KMS-11 (cell line): Measurements from ENCODE around the gene CMC2.

Experiments used
- H2AFZ ChIP-seq: fragments of 200-600 bp; sonication (generic); 2 replicates; pipeline ENCODE4 v1.6.1; 2016; ENCODE audit warnings: antibody characterized with exemption, mixed run types, low read depth
- H3K27ac ChIP-seq: fragments of 200-600 bp; sonication (generic); 2 replicates; pipeline ENCODE4 v1.6.1; 2016; ENCODE audit warnings: mild to moderate bottlenecking, mixed run types
- H3K27me3 ChIP-seq: fragments of 200-600 bp; sonication (generic); 2 replicates; pipeline ENCODE4 v1.6.1; 2017; ENCODE audit warnings: mild to moderate bottlenecking, low read depth, mixed run types, moderate library complexity; ENCODE audit not compliant: insufficient read depth
- H3K36me3 ChIP-seq: fragments of 200-600 bp; sonication (generic); 2 replicates; pipeline ENCODE4 v1.6.1; 2017; ENCODE audit warnings: mild to moderate bottlenecking, mixed run types; ENCODE audit not compliant: insufficient read depth
- H3K4me1 ChIP-seq: fragments of 200-600 bp; sonication (generic); 2 replicates; pipeline ENCODE4 v1.6.1; 2016; ENCODE audit warnings: mild to moderate bottlenecking, low read depth, mixed run types; ENCODE audit not compliant: poor library complexity, severe bottlenecking
- H3K4me2 ChIP-seq: fragments of 200-600 bp; sonication (generic); 2 replicates; pipeline ENCODE4 v1.7.0; 2016; ENCODE audit warnings: mild to moderate bottlenecking, mixed run types
- H3K4me3 ChIP-seq: fragments of 200-600 bp; sonication (generic); IDR thresholded peaks from 2 replicates; pipeline ENCODE4 v1.6.1; 2017; ENCODE audit warnings: low read depth, low read length, mixed read lengths; ENCODE audit not compliant: insufficient read depth
- H3K79me2 ChIP-seq: fragments of 200-600 bp; sonication (generic); 2 replicates; pipeline ENCODE4 v1.6.1; 2016; ENCODE audit warnings: low read depth, mixed run types; ENCODE audit not compliant: insufficient read depth
- H3K9ac ChIP-seq: fragments of 200-600 bp; sonication (generic); 2 replicates; pipeline ENCODE4 v1.6.1; 2016; ENCODE audit warnings: mild to moderate bottlenecking, mixed run types
- H4K20me1 ChIP-seq: fragments of 200-600 bp; sonication (generic); 2 replicates; pipeline ENCODE4 v1.6.1; 2016; ENCODE audit warnings: mild to moderate bottlenecking, mixed run types; ENCODE audit not compliant: insufficient read depth
- CTCF ChIP-seq: fragments of 200-600 bp; sonication (generic); conservative IDR thresholded peaks from 2 replicates; pipeline ENCODE4 v1.6.1; 2017; ENCODE audit warnings: low read depth, mild to moderate bottlenecking, antibody characterized with exemption, low read length, moderate library complexity, mixed read lengths

CMC2 gene

GRCh38 chr16:80969114-80969484, 37.6 kb downstream of the CMC2 start:
- H3K27ac ChIP-seq: no peak overlapping the region
- no peaks in the 10 kb centered on the region for H3K36me3 ChIP-seq
- H2AFZ ChIP-seq: no peak overlapping the region
- no peaks in the 10 kb centered on the region for H3K79me2 ChIP-seq
- no peak overlapping the region for H3K4me3 ChIP-seq
- no peak overlapping the region for H3K9ac ChIP-seq
- peaks cover 21% of the 10 kb centered on the region for H3K4me1 ChIP-seq
- H4K20me1 ChIP-seq: no peaks in the 10 kb centered on the region
- no peak for TF ChIP-seq CTCF
- no peak overlapping the region for H3K4me2 ChIP-seq
- H3K27me3 ChIP-seq: no peaks in the 10 kb centered on the region

- H3K4me1 ChIP-seq: peaks cover 21% of the 10 kb centered on the region
- H4K20me1 ChIP-seq: no peaks in the 10 kb centered on the region
- H2AFZ ChIP-seq: no peak overlapping the region
- no peaks in the 10 kb centered on the region for H3K36me3 ChIP-seq
- no peak for TF ChIP-seq CTCF
- no peak overlapping the region for H3K4me3 ChIP-seq
- H3K27me3 ChIP-seq: no peaks in the 10 kb centered on the region
- H3K27ac ChIP-seq: no peak overlapping the region
- no peaks in the 10 kb centered on the region for H3K79me2 ChIP-seq
- no peak overlapping the region for H3K4me2 ChIP-seq
- H3K9ac ChIP-seq: no peak overlapping the region
Observed at GRCh38 chr16:80968386-80969113, 38.1 kb downstream of the CMC2 start.

- peaks cover 11% of the 10 kb centered on the region for H3K4me1 ChIP-seq
- H3K36me3 ChIP-seq: no peaks in the 10 kb centered on the region
- no peaks in the 10 kb centered on the region for H3K27me3 ChIP-seq
- no peak overlapping the region for H3K9ac ChIP-seq
- no peak overlapping the region for H3K4me2 ChIP-seq
- no peak for TF ChIP-seq CTCF
- no peak overlapping the region for H3K4me3 ChIP-seq
- no peaks in the 10 kb centered on the region for H4K20me1 ChIP-seq
- H2AFZ ChIP-seq: no peak overlapping the region
- H3K27ac ChIP-seq: no peak overlapping the region
- H3K79me2 ChIP-seq: no peaks in the 10 kb centered on the region
Observed at GRCh38 chr16:80966617-80967016, 40.1 kb downstream of the CMC2 start.

- Histone ChIP-seq H3K4me3 (no peak overlapping the region), H3K36me3 (no peaks in the 10 kb centered on the region), H3K4me1 (peaks cover 5% of the 10 kb centered on the region), H2AFZ (no peak overlapping the region), H3K79me2 (no peaks in the 10 kb centered on the region), H3K27me3 (no peaks in the 10 kb centered on the region), H3K27ac (no peak overlapping the region), H4K20me1 (no peaks in the 10 kb centered on the region), H3K4me2 (no peak overlapping the region), H3K9ac (no peak overlapping the region)
- TF ChIP-seq CTCF: no peak
Observed at GRCh38 chr16:80964351-80964750, 42.3 kb downstream of the CMC2 start.
